Erythroblast (primary cell): ENCODE data around the gene IGF2.

Experiments
- GATA1 ChIP-seq: IDR thresholded peaks from 2 replicates; pipeline ENCODE4 v1.6.1; 2011; ENCODE audit warnings: low read depth, mild to moderate bottlenecking, control low read depth, low read length, moderate library complexity
- POLR2A ChIP-seq: IDR thresholded peaks from 2 replicates; pipeline ENCODE4 v1.6.1; 2011; ENCODE audit warnings: mild to moderate bottlenecking, low read length

DNA sequence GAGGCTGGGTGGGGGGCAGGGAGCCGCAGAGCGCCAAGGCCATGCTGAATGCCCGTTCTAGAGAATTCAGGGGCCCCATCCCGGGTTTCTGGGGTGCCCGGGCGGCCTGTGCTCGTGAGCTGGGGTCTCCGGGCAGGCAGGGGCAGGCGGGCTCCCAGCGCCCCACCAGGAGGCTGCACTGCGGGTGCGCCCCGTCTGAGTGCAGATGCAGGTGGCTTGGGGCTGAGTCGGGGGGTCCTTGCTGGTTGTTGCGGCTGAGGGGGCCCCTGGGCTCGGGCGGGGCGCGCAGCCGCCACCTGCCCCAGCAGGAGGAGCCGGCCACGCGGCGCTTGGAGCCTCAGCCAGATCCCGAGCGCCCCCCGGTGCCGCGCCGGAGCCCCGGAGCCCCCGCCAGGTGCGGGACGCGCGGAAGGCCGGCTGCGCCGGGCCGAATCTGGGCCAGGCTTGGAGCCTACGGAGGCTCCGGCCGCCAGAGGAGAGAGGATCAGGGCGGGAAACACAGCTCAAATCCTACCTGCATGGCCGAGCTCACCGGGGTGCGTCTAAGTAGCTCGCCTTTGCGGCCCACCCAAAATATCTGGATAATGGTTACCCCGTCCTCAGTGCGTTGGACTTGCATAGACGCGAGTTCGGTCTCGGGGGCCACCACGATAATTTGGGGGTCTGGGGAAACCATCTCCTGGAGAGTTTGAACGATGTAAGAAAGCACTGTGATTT, 590 bp upstream of the IGF2 start:
- TF ChIP-seq POLR2A (no peak), GATA1 (no peak)
